ENCODE results near the gene GLYATL3.

Gene GLYATL3

GRCh38 chr6:49540614-49541013 is 40.9 kb downstream of the GLYATL3 start:
- no peak for DNase-seq
- in situ Hi-C loops (cut with HindIII; ENCODE audit: low pct_ligation_motif_present, low pct_unique_long_range_greater_than_20kb, low sequenced_read_pairs): no loop called here

DNA sequence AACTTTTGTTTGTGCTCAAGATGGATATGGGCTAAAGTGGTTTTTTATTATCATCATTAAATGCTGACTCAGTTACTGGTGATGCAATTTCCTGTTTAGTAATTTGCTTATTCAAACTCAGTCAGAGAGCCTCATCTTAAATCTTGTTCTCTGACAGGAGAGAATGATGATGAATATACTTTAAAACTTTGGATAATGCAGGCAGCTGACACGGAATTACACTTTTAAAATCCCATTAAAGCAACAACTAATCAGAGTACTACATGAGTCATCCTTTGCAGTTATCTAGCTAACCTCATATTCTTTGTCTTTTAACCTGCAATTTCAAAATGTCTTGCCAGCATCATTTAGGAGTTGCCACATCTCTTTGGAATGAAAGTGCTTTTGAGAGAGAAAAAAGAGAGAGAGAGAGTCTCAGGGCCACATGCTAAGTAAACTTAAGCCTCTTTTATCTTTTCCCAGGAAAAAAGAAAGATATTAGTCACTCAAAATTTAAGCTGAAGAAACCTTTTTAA is 41.5 kb downstream of the GLYATL3 start:
- in situ Hi-C loops (cut with HindIII; ENCODE audit: low pct_ligation_motif_present, low pct_unique_long_range_greater_than_20kb, low sequenced_read_pairs): no loop called here
- DNase-seq: no peak

DNA sequence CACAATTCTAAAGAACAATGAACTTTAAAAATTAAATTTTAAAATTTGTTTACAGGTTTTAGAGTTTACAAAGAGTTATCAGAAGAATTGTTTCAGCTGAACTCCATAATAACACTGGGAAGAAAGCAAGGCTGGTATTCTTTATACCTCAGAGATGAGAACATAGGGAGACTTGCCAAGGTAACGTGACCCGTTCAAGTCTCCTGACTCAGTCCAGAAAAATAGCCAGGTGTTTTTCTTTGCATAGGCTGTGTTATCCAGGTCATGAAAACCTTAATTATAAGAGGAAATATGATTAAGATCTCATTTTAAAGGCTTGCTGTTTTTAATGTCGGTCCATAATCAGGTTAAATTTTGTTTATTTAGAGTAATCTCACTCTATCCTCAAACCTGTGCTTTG is 42.2 kb downstream of the GLYATL3 start:
- DNase-seq: no peak
- in situ Hi-C loops (cut with HindIII; ENCODE audit: low pct_ligation_motif_present, low pct_unique_long_range_greater_than_20kb, low sequenced_read_pairs): no loop called here

GRCh38 chr6:49543087-49543858 is 43.5 kb downstream of the GLYATL3 start:
- no peak for DNase-seq
- in situ Hi-C loops (cut with HindIII; ENCODE audit: low pct_ligation_motif_present, low pct_unique_long_range_greater_than_20kb, low sequenced_read_pairs): no loop called here

DNA sequence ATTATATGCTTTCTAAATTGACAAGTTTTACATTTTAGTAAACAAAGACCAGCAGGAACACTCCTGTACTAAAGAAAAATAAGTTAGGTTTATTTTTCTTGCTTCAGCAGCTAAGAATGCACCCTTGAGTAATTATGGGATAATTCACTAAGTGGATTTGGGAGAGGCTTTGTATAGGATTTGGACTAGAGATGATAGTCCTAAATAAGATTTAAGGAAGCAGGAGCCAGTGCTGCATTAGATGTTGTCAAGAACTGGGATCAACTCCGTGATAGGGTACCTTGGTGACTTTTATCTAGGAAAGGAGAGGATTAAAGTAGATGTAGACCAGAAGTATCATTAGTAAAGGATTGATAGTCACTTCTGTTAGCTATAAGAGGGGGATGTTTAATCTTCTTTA is 46.6 kb downstream of the GLYATL3 start:
- in situ Hi-C loops (cut with HindIII; ENCODE audit: low pct_ligation_motif_present, low pct_unique_long_range_greater_than_20kb, low sequenced_read_pairs): no loop called here

DNA sequence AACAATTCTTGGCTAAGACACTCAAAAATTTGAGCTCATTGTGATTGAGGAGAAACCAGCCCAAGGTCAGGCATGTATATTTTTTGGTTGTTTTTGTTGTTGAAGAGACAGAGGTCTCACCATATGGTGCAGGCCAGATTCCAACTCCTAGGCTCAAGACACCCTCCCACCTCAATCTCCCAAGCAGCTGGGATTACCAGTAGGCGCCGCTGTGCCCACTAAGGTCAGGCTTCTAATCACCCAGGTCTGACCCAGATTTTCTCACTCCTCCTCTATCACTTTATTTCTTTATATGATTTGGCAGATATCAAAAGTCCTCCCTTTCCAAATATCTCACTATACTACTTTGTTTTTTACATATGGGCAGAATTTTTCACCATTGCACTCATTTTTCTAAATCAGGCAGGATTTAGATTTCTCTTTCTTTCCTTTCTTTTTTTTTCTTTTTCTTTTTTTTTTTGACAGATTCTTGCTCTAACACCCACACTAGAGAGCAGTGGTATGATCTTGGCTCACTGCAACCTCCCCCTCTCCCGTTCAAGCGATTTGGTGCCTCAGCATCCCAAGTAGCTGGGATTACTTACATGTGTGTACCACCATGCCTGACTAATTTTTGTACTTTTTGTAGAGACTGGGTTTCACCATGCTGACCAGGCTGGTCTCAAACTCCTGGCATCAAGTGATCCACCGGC is 49.0 kb downstream of the GLYATL3 start:
- no peak for DNase-seq
- in situ Hi-C loops (cut with HindIII; ENCODE audit: low pct_ligation_motif_present, low pct_unique_long_range_greater_than_20kb, low sequenced_read_pairs): no loop called here

More for the DNA sequence above, 46.6 kb downstream of the GLYATL3 start:
- DNase-seq: no peak

- in situ Hi-C loops (cut with HindIII; ENCODE audit: low pct_ligation_motif_present, low pct_unique_long_range_greater_than_20kb, low sequenced_read_pairs): no loop called here
- DNase-seq: no peak
Measured at GRCh38 chr6:49549691-49550491, 50.2 kb downstream of the GLYATL3 start.

- peak; percentile 56 for DNase-seq
- in situ Hi-C loops (cut with HindIII; ENCODE audit: low pct_ligation_motif_present, low pct_unique_long_range_greater_than_20kb, low sequenced_read_pairs): no loop called here
Measured at GRCh38 chr6:49550492-49551077, 50.9 kb downstream of the GLYATL3 start, which contains the start of gene C6orf141. Gene C6orf141, plus strand, starts transcription at chr6:49550668. Its CDS starts 125 bp downstream, at chr6:49550793.

- in situ Hi-C loops (cut with HindIII; ENCODE audit: low pct_ligation_motif_present, low pct_unique_long_range_greater_than_20kb, low sequenced_read_pairs): no loop called here
- peak; percentile 31 for DNase-seq
Measured at GRCh38 chr6:49551078-49551865, 51.5 kb downstream of the GLYATL3 start.

DNA sequence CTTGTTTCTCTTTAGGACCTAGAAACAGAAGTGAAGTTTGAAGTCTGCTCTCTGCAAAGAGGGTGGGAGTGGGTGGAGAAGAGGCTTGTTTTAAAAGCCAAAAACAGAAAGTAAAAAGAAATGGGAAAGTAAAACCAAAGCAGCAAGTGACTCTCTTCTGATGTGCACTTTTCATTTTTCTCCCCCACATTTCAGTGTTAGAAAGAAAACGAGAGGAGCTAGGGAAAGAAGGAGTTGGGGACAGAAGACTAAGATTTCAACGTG is 52.1 kb downstream of the GLYATL3 start:
- no peak for DNase-seq
- in situ Hi-C loops (cut with HindIII; ENCODE audit: low pct_ligation_motif_present, low pct_unique_long_range_greater_than_20kb, low sequenced_read_pairs): no loop called here

DNA sequence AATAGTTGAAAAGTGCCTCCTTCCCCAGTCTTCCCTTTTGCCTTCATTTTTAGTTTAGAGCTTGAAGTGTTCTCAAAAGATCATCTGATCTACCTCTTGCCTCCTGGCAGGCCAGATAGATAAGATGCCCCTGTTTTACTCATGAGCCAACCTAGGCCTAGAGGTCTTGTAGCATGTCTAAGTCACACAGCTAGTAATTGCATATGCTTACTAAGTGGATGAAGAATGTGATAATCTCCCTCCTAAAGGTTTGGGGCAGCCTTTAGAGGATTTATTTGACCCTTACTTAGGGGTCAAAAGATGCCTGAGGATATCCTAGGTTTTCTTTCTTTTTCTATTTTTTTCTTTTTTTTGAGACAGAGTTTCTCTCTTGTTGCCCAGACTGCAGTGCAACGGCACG is 52.9 kb downstream of the GLYATL3 start:
- in situ Hi-C loops (cut with HindIII; ENCODE audit: low pct_ligation_motif_present, low pct_unique_long_range_greater_than_20kb, low sequenced_read_pairs): no loop called here

GRCh38 chr6:49553384-49553783 is 53.7 kb downstream of the GLYATL3 start:
- DNase-seq: no peak
- in situ Hi-C loops (cut with HindIII; ENCODE audit: low pct_ligation_motif_present, low pct_unique_long_range_greater_than_20kb, low sequenced_read_pairs): no loop called here

More for the DNA sequence above, 52.9 kb downstream of the GLYATL3 start:
- no peak for DNase-seq

- in situ Hi-C loops (cut with HindIII; ENCODE audit: low pct_ligation_motif_present, low pct_unique_long_range_greater_than_20kb, low sequenced_read_pairs): no loop called here
- DNase-seq: no peak
Measured at GRCh38 chr6:49555951-49556350, 56.2 kb downstream of the GLYATL3 start.

DNA sequence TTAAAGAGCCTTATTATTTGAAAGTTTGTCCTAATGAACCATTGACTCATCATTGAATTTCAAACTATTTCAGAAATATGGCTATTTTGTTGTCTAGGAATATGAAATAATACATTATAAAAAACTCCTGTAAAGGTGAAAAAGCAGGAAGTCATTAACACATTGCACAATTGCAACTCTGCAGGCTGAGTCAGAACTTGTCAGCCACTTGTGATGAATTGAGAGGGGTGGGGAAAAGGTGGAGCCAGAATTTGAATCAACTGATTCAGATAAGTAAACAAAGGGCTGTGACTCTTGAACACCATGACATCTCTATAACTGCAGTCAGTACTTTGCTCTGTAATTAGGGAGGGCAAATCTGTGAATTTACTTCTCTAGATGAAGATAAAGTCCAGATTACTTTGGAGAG is 56.7 kb downstream of the GLYATL3 start:
- in situ Hi-C loops (cut with HindIII; ENCODE audit: low pct_ligation_motif_present, low pct_unique_long_range_greater_than_20kb, low sequenced_read_pairs): no loop called here
- DNase-seq: peak; percentile 83

DNA sequence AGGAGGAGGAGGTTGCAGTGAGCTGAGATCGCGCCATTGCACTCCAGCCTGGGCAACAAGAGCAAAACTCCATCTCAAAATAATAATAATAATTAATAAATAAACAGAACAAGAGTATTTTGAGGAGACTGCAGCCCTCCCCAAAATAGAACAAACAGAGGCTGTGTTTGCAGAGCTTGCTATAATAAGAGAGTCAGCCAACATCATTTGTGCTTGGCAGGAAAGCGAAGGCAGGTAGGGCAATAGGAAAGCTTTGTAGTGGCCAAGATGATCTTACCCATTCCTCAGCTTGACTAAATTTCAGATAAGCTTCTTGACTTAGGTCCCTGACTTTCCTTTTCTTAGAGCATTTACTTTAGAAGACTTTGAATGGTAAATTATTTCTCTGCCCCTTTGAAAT is 57.5 kb downstream of the GLYATL3 start:
- in situ Hi-C loops (cut with HindIII; ENCODE audit: low pct_ligation_motif_present, low pct_unique_long_range_greater_than_20kb, low sequenced_read_pairs): no loop called here
- DNase-seq: no peak

DNA sequence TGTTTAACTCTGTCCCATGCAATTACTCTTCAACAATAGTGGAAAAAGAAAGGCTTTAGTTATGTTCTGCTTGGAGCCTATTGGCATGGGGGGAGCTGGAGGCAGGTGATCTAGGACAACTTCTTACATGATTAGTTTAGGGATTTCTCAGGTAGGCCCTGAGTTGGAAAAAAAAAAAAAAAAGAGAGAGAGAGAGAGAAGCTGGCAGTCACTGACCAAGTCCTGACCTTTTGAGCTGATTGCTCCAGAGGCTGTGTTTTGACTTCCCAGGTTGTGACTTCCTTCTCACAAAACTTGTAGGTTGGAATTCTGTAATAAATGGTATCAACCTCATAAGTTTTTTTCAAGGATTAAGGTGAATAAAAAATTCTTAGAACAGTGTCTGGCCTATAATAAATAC is 58.5 kb downstream of the GLYATL3 start:
- no peak for DNase-seq
- in situ Hi-C loops (cut with HindIII; ENCODE audit: low pct_ligation_motif_present, low pct_unique_long_range_greater_than_20kb, low sequenced_read_pairs): no loop called here

GRCh38 chr6:49563006-49563886 is 63.5 kb downstream of the GLYATL3 start:
- in situ Hi-C loops (cut with HindIII; ENCODE audit: low pct_ligation_motif_present, low pct_unique_long_range_greater_than_20kb, low sequenced_read_pairs): no loop called here

More at GRCh38 chr6:49563006-49563886, 63.5 kb downstream of the GLYATL3 start:
- DNase-seq: no peak

Measured in ACHN (cell line).